Measurements from ENCODE around the gene TMEM119.

- TF ChIP-seq POLR2A (IDR thresholded peaks at IDR 0.05) (peak; percentile 14), EP300 (IDR thresholded peaks at IDR 0.05) (no peak)
Observed at GRCh38 chr12:108563136-108563803, 34.6 kb downstream of the TMEM119 start.

Data from ovary (tissue), 1 donor.